Fibroblast of the aortic adventitia (primary cell): Measurements from ENCODE around the gene DNASE2. TPM values are rescaled to one million over a fixed set of nuclear protein-coding genes. Genes with fewer than 3 reads are reported as not detected.

ENCODE experiments used
- DNase-seq: peaks from one replicate; pipeline ENCODE4 v3.0.0-alpha.2; 2010; ENCODE audit warnings: low read depth
- H3K4me3 ChIP-seq: 2 replicates; pipeline ENCODE4 v1.5.1; 2011; ENCODE audit warnings: low read depth, mild to moderate bottlenecking, control low read depth, low read length, moderate library complexity
- CTCF ChIP-seq: IDR thresholded peaks from 2 replicates; pipeline ENCODE4 v1.5.1; 2011; ENCODE audit warnings: mild to moderate bottlenecking, low read length, control low read depth, inconsistent platforms; ENCODE audit not compliant: insufficient read depth
- total RNA-seq: library from RNA; depleted of rRNA; stranded (reverse); fragments of >200 nt; gene quantifications from 2 replicates; pipeline ENCODE4 v1.2.3, GENCODE V29; 2012; ENCODE audit warnings: low replicate concordance

Gene DNASE2
- total RNA-seq, 1 donor, result 23.4 TPM

- DNase-seq, result no peak
- TF ChIP-seq CTCF, result no peak
- no peak overlapping the region for H3K4me3 ChIP-seq
These were observed 37.9 kb downstream of the DNASE2 start for GRCh38 chr19:12843328-12843727.

GRCh38 chr19:12842511-12842910, 38.7 kb downstream of the DNASE2 start:
- no peak for DNase-seq
- H3K4me3 ChIP-seq, result no peak overlapping the region
- no peak for TF ChIP-seq CTCF

- TF ChIP-seq CTCF, result no peak
These were observed 40.2 kb downstream of the DNASE2 start for GRCh38 chr19:12841094-12841493.

GRCh38 chr19:12840091-12841079, 40.9 kb downstream of the DNASE2 start:
- peak overlapping the region; percentile 45 for H3K4me3 ChIP-seq
- DNase-seq, result peak; percentile 50
- no peak for TF ChIP-seq CTCF

More at GRCh38 chr19:12841094-12841493, 40.2 kb downstream of the DNASE2 start:
- H3K4me3 ChIP-seq, result peak overlapping the region; percentile 45
- DNase-seq, result peak; percentile 22

- H3K4me3 ChIP-seq, result no peak overlapping the region
- DNase-seq, result no peak
- no peak for TF ChIP-seq CTCF
These were observed 42.1 kb downstream of the DNASE2 start for GRCh38 chr19:12838886-12839756.

- H3K4me3 ChIP-seq, result peak within 1 kb of the TSS; percentile 25
- peak; percentile 34 for TF ChIP-seq CTCF
- no peak for DNase-seq
These were observed 42.9 kb downstream of the DNASE2 start, which contains the start of gene MAST1 for GRCh38 chr19:12838182-12838885. Gene MAST1, plus strand, starts transcription at chr19:12838515. Its CDS starts 58 bp downstream, at chr19:12838573.
